GM18519 (cell line): ENCODE data around the gene HAND2.

Experiments used
- ATAC-seq: cut with Tn5 transposase; IDR thresholded peaks from one replicate; pipeline ENCODE4 v1.9.1; 2021; ENCODE audit warnings: mild to moderate bottlenecking, moderate library complexity; ENCODE audit not compliant: unreplicated experiment, low FRiP score

HAND2 gene

GRCh38 chr4:173505924-173506518, 24.0 kb downstream of the HAND2 start:
- ATAC-seq = peak; percentile 71

- no peak for ATAC-seq
These were observed 25.9 kb downstream of the HAND2 start for GRCh38 chr4:173504181-173504503.

DNA sequence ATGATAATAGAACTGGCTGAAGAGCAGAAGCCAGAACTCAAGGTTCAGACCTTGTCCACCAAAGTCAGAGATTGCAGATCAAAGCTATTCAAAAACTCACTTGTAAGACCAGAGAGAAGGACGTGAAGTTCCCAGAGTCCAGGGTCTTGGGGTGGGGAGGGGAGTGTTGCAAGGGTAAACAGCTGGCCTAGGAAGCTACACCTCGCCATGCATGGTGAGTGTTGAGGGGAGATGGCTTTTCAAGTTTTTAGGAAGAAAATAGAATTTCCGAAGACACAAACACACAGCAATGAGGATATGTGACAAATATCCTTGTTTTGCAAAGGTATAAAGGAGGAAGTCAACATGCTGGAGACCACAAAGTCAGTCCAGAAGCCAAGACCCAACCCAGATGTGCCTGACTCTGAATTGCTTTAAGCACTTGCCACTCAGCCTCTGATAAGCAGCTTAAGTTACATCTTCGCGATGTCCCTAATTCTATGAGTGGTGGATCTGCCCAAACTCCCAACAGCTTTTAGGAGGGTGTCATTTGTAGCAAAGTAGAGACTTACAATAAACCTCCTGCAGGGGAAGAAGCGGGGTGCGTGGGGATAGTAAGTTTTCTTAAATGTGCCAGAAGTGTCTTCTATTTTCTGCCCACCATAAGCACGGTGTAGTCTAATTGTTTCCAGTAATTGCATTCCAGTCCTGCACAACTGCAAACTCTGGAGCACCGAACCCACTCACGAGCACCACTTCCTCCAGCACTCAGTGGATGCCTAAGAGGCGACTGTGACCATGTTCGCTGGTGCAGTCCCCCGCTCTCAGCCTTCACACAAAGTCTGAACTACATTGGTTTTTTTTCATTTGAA, 26.5 kb downstream of the HAND2 start:
- no peak for ATAC-seq

DNA sequence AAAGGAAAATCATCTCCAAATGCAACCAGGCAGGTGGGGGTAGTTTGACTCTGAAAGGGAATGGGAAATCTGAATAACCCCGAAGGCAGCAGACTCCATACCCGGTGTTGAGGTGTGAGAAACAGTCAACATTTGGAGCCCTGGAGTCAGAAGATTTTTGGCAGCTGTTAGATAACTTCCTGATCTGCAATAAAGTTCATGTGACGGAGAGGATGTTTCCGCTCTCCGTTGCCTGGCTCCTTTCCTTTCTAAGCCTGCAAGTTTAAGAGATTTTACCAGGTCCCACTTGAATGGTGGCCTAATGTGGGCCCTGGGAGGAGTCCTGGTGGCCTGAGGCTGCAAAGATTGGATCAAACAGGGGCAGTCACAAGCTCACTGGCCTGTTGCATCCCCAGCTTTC, 27.7 kb downstream of the HAND2 start:
- ATAC-seq = no peak

- no peak for ATAC-seq
These were observed 28.4 kb downstream of the HAND2 start for GRCh38 chr4:173501592-173502150.

DNA sequence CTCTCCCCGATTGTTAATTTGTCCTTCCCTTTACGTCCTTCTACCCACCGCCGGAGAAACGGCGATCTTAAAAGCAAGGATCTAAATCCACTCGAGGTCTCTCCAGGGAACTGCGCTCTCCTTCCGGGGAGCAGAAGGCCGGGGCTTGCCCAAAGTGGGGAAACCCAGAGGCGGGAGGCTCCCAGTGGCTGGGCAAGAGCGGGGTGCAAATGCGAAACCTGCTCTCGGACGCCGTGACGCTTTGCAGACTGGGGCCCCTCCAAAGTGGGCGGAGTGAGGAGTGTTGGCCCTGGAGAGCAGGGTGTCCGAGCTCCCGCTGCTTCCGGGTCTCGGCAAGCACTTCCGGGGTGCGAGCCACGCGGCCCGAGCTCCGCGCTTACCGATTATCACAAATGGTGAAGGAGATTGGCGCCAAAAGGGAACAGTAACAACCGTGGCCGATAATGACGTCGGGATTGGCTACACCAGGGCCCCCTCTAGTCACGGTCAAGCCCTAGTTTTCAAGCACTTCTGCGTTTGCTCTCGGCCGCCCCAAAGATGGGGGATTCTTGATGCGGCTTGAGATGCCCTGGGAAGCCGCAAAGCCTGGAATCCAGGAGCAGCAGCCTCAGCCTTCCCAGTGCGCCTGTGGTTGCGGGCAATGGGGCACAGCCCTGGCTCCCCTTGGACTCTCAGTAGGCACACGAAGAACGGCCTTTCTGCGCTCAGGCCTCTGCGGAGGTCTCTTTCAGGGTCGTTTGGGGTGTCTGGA, 29.0 kb downstream of the HAND2 start:
- no peak for ATAC-seq

DNA sequence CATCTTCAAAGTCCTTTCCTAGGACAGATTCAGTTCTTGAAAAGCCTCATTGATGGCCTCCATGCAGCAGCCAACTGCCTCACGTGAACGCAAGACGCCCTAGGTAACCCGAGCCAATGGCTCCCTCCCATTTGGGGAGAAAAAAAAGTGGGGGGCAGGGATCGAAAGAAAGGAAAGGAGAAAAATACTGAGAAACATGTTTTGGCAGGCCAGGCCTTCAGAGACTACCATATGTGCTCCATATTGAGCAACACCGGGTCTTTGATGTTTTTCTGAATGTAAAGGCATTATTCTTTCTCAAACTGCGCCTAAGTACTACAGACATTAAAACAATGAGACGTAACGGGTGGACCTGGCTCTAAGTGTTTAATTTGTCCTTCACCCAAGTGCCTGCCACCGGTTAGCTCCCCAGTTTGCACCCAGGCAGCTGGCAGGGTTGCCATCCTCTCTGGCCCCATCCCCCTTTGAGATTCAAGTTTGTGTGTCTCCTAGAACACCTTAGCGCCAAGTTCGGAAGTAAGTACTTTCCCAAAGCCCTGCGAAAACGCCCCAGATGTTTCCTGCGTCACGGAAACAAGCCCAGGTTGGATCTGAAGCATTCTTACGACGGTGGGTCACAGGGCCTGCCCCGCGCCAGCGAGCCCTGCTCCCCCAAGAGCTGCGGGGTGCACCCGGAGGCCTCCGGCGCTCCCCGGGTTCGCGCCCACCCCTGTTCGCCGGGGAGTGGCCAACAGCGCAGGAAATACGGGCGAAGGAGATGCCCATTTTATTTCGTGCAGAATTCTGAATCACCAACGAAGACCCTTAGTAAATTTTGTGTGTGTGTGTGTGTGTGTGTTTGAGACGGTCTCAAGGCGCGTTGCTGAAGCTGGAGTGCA, 30.1 kb downstream of the HAND2 start:
- ATAC-seq = no peak

DNA sequence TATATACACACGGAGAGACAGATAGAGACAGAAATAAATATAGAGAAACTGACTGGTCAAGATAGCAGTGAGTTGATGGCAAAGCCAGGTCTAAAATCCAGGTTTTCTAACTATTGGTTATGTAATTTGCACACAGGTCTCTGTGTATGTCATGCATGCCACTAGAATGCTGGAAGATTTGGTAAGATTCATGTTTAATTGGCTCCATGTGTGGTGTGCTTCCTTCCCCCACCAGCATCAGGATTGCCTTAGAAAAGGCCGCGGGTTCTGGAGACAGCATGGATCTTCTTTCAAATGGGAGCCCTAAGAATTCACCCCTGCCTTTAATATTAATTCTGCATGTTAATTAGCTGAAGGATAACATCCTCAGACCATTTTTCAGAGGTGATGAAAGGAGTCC, 31.3 kb downstream of the HAND2 start:
- no peak for ATAC-seq

DNA sequence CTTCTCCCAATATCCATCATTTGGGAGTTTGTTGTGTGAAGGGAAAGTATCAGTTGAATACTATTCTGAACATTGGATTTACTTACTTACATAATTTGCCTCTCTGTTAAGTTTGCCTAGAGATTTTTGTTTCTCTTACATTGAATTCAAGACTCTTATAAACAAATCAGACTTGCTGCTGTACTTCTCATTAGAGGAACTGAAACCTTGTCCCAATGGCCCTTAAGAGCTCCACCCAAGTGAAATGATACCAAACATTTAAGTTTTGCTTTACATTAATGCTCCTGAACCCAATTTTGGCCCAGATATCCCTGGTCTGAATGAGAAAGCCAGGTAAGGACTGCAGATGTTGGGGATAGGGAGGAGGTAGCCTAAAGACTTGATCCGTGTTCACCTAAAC, 32.0 kb downstream of the HAND2 start:
- peak; percentile 61 for ATAC-seq

GRCh38 chr4:173494013-173494970, 35.7 kb downstream of the HAND2 start:
- peak; percentile 97 for ATAC-seq

- ATAC-seq = no peak
These were observed 37.0 kb downstream of the HAND2 start for GRCh38 chr4:173493041-173493440.

DNA sequence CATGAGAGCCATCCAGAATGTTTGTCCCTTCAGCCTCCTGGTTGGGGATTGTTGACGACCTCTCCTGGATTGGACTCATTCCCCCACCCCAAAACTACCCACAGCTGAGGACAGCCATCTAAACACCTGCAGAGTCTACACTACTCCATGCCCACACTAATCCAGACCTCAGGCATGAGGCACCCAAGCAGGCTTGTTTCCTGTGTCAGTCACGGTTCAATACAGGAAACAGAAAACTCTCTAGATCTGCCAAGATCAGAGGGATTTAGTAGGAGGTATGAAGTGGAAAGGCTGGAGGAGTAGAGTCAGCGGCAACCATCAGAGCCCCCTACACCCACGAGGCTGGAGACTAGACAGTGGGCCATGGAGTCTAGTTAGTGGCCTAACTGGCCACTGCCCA, 37.7 kb downstream of the HAND2 start:
- ATAC-seq = no peak

- no peak for ATAC-seq
These were observed 39.1 kb downstream of the HAND2 start for GRCh38 chr4:173490817-173491528.

DNA sequence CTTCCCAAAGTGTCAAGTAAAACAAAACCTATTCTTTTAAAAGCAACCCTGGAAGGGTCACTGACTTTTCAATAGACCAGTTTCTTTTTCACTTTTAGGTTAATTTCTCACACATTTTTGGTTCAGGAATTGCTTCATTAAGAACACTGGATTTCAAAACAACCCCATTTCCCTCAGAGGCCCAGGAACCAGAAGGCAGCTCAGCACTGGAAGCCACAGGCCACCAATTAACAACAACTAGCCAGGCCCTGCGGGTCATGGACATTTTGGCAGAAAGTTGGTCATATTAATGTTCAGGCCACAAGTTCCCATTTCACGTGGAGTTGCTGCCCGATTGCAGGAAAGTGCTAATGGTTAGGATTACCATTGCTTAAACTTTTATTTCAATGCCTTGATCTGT, 39.8 kb downstream of the HAND2 start:
- no peak for ATAC-seq

DNA sequence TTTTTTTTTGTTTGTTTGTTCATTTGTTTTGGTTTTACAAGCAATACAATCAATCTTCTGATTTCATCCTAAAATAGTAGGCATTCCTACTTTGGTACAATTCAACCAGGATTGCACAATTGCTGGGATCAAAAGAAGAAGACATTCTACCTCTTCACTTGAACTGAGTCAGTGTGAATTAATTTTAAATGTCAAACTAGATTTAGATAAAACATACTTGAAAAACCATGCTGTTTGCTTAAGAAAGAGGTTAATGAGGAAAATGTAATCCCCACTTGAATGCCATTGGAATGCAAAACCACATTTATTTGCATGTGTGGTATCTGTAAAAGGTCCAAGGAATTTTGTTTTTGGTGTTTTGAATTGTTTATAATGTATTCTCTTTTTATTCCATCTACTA, 40.5 kb downstream of the HAND2 start:
- no peak for ATAC-seq

DNA sequence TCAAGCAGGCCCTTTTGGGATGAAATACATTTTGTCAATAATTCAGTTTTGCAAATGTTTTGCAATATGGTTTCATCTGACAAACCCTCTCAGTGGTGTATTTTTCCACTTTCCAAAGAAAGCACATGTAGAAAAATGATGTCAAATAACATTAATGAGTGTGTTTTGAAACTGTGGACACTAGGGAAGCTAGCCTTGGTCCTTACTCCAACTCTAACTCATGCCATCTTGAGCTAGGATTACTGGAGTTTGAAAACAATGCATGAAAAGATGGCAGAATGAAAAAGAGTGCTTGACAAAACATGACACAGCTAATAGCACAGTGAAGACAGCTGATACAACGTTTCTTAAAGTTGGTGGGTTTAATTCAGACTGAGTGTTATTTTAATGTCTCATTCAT, 41.4 kb downstream of the HAND2 start:
- no peak for ATAC-seq

DNA sequence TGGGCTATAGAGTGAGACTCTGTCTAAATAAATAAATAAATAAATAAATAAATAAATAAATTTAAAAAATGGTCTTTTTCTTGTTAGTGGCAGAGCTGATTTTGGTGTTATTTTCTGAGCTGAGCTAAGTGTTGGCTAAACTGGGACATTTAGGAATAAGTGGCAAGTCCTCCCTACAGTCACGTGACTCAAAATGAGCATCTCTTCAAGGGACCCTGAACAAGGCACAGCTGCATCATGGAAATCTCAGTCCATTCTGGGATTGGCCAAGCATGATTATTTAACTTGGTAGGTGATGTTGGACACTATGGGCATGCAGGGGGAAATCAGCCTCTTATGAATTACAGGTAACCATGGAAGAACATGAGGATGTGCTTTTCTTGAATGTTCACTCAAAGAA, 42.0 kb downstream of the HAND2 start:
- no peak for ATAC-seq

GRCh38 chr4:173486714-173487392, 43.2 kb downstream of the HAND2 start:
- no peak for ATAC-seq
